ENCODE measurements around the gene UBAC2.

The UBAC2 gene

GRCh38 chr13:99374994-99375737 is 174.5 kb downstream of the UBAC2 start:
- Histone ChIP-seq H3K27me3 (no peaks in the 10 kb centered on the region), H3K36me3 (no peaks in the 10 kb centered on the region), H3K4me3 (ENCODE audit: low read depth, low read length) (no peak overlapping the region), H3K4me1 (no peaks in the 10 kb centered on the region), H3K9me3 (no peaks in the 10 kb centered on the region)
- no peak for TF ChIP-seq CTCF (IDR thresholded peaks at IDR 0.05; ENCODE audit: low read depth, low read length)
- no peak for DNase-seq

GRCh38 chr13:99375738-99376080 is 175.1 kb downstream of the UBAC2 start:
- Histone ChIP-seq H3K36me3 (no peaks in the 10 kb centered on the region), H3K4me1 (no peaks in the 10 kb centered on the region), H3K9me3 (no peaks in the 10 kb centered on the region), H3K4me3 (ENCODE audit: low read depth, low read length) (no peak overlapping the region), H3K27me3 (no peaks in the 10 kb centered on the region)
- DNase-seq = no peak
- no peak for TF ChIP-seq CTCF (IDR thresholded peaks at IDR 0.05; ENCODE audit: low read depth, low read length)

- no peak for TF ChIP-seq CTCF (IDR thresholded peaks at IDR 0.05; ENCODE audit: low read depth, low read length)
- no peaks in the 10 kb centered on the region for H3K36me3 ChIP-seq
- H3K4me3 ChIP-seq (ENCODE audit: low read depth, low read length) = no peak overlapping the region
- no peak for DNase-seq
- no peaks in the 10 kb centered on the region for H3K4me1 ChIP-seq
- H3K9me3 ChIP-seq = no peaks in the 10 kb centered on the region
- no peaks in the 10 kb centered on the region for H3K27me3 ChIP-seq
Observed at GRCh38 chr13:99376132-99376531, 175.5 kb downstream of the UBAC2 start.

- no peak for TF ChIP-seq CTCF (IDR thresholded peaks at IDR 0.05; ENCODE audit: low read depth, low read length)
- Histone ChIP-seq H3K27me3 (no peaks in the 10 kb centered on the region), H3K9me3 (no peaks in the 10 kb centered on the region), H3K4me3 (ENCODE audit: low read depth, low read length) (no peak overlapping the region), H3K4me1 (no peaks in the 10 kb centered on the region), H3K36me3 (no peaks in the 10 kb centered on the region)
- no peak for DNase-seq
Observed at GRCh38 chr13:99376924-99377323, 176.3 kb downstream of the UBAC2 start.

- DNase-seq = no peak
- H3K27me3 ChIP-seq = no peaks in the 10 kb centered on the region
- H3K9me3 ChIP-seq = no peaks in the 10 kb centered on the region
- TF ChIP-seq CTCF (IDR thresholded peaks at IDR 0.05; ENCODE audit: low read depth, low read length) = no peak
- no peaks in the 10 kb centered on the region for H3K36me3 ChIP-seq
- no peak overlapping the region for H3K4me3 ChIP-seq (ENCODE audit: low read depth, low read length)
- H3K4me1 ChIP-seq = no peaks in the 10 kb centered on the region
Observed at GRCh38 chr13:99377641-99378040, 177.0 kb downstream of the UBAC2 start.

GRCh38 chr13:99378985-99379733 is 178.5 kb downstream of the UBAC2 start:
- no peaks in the 10 kb centered on the region for H3K36me3 ChIP-seq
- H3K4me3 ChIP-seq (ENCODE audit: low read depth, low read length) = no peak overlapping the region
- H3K27me3 ChIP-seq = no peaks in the 10 kb centered on the region
- no peaks in the 10 kb centered on the region for H3K4me1 ChIP-seq
- H3K9me3 ChIP-seq = no peaks in the 10 kb centered on the region
- DNase-seq = no peak
- TF ChIP-seq CTCF (IDR thresholded peaks at IDR 0.05; ENCODE audit: low read depth, low read length) = no peak
